Pons (tissue), 1 donor: ENCODE data around the gene CIB1.
"Not testable (repeated sequence)": the region's sequence is repeated elsewhere in the genome, so short reads cannot be mapped to it uniquely, and the experiment has no call there.

Experiments used
- DNase-seq: peaks from one replicate; pipeline ENCODE4 v3.0.0-alpha.2; 2016; ENCODE audit warnings: low spot score

The CIB1 gene

DNA sequence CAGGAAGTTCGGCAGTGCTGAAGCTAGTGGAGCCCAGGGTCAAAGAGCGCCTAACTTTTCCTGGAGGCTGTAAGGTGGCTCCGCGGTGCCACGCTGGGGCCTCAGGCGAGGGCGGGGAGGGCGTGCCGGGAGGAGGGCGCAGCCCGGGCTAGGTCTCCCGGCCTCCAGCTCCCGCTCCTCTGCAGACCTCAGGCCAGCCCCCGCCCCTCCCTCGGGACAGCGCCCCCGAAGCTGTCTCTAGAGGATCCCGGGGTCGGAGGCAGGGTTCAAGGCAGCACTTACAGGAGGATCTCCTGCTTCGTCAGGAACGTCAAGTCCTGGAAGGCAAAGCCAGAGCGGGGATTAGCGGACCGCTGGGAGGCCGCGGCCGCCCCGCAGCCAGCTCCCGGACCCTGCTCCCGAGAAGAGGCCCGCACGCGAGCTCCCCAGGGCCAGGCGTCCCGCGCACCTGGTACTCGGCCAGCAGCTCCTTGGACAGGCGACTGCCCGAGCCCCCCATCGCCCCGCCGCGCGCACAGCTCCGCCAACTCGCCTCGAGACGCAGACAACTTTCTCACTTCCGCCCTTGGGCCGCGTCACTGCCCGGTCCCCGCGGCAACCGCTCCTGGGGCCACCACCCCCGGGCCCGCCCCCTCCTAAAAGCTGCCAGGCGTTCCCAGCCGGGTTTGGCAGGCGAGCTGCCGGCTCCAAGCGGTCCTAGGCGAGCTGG lies at the start of gene CIB1:
Gene CIB1, minus strand, starts transcription at position 555 of the 709 bp plus-strand sequence. Its CDS starts 56 bp downstream, at position 499.
- peak; percentile 98 for DNase-seq

DNA sequence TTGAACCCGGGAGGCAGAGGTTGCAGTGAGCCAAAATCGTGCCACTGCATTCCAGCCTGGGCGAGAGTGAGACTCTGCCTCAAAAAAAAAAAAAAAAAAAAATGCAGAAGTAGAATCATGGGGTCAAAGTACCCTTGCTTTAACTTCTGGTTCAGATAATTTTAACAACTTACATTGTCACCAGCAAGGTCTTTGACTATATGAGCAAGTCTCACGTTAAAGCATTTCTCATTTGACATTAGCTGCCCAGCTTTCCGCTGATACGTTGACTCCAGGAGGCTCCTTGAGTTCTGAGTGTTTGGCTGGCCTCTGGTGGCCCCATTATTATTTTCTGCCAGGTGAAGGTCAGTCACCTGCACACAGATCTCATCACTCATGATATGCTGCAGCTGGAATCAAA lies 47.9 kb upstream of the CIB1 start:
- DNase-seq = not testable (repeated sequence)

DNA sequence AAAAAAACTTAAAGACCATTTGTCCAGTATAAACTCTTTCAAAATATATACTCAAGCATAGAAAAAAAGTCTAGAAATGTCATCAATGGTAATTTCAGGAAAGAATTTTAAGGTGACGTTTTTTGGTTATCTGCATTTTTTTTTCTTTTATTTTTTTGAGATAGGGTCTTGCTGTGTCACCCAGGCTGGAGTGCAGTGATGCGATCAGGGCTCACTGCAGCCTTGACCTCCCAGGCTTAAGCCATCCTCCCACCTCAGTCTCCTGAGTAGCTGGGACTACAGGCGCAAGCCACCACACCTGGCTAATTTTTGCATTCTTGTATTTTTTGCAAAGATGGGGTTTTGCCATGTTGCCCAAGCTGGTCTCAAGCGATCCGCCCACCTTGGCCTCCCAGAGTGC lies 47.0 kb upstream of the CIB1 start:
- not testable (repeated sequence) for DNase-seq

DNA sequence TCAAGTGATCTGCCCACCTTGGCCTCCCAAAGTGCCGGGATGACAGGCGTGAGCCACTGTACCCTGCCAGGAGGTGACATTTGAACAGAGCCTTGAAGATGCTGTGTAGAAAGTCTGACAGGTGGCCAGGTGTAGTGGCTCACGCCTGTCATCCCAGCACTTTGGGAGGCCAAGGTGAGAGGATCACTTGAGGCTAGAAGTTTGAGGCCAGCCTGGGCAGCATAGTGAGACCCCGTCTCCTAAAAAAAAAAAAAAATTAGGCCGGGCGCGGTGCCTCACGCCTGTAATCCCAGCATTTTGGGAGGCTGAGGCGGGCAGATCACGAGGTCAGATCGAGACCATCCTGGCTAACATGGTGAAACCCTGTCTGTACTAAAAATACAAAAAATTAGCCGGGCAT lies 44.7 kb upstream of the CIB1 start:
- DNase-seq = not testable (repeated sequence)

DNA sequence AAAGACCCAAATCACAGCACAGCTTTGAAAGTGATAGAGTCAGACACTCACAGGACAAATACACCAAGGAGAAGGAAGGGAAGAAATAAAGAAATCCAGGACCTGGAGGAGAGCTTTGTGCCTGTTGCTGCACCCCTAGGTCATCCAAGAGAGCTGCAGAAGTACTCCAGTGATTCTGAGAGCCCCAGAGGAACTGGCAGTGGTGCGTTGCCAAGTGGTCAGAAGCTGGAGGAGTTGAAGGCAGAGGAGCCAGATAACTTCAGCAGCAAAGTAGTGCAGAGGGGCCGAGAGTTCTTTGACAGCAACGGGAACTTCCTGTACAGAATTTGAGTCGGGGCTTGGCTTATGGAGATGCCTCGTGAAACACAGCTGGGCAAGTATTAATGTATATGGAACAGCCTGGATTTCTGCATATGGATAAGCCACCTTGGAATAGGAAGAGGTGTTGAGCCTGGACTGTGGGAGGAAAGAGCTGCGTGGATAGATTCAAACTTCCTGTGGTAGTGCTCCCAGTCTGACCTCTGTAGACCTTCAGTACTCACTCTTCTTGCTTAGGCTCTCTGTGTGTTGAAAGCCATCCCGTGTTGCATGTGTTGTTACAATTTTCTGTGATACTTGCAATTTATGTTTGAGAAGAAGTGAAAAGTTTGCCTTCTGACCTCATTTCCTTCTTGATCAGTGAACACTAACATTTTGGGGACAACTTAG lies 37.9 kb upstream of the CIB1 start:
- DNase-seq = no peak

DNA sequence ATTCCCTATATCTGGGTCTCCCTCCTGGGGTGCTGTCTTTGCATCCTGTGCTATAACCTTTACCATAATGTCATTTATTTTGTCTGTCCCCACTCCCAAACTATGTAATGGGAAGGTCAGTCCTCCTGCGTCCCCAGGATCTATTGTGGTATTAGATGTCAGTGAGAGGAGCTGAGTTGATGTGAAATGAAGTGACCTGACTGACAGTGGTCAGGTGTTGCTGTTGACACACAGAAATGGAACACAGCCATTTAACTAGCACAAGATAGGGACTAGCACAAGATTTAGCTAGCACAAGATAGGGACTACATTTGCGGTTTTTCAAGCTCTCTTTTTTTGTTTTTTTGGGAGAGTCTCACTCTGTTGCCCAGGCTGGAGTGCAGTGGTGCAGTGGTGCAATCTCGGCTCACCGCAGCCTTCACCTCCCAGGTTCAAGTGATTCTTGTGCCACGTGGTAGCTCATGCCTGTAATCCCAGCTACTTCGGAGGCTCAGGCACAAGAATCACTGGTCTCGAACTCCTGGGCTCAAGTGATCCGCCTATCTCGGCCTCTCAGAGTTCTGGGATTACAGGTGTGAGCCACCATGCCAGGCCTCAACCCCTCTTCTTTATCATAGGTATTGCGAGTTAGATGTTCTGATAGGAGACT lies 36.9 kb upstream of the CIB1 start:
- DNase-seq = no peak

DNA sequence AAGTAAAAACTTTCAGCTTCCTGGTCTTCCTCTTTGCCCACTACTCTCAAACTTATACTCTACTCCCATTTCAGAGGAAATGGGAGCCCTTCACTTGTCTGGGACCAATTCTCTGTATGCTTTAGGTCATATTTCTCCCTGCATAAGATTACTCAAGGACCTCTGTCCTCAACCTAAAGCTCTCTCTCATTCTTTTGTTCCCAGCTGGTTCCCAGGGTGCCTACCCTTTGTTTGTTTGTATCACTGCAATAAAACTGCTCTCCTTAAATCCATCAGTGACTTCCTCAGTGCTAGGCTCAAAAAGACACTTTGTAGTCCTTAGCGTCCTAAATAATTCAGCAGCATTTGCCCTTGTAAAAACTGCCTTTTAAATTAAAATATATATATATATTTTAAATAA lies 34.7 kb upstream of the CIB1 start:
- no peak for DNase-seq

DNA sequence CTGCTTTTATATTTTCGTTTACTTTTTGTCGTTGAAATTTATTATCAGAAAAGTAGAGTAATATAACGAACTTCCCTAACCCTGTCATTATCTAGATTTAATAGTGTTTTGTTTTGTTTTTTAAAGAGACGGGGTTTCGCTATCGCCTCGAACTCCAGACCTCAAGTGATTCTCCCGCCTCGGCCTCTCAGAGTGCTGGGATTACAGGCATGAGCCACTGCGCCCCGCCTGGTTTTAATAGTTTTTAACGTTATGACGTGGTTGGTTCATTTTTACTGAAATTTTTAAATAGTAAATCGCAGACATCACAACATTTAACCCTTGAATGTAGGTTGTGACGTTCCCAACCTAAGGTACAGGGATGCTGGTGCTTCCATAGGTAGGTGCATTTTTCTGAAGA lies 32.7 kb upstream of the CIB1 start:
- no peak for DNase-seq

DNA sequence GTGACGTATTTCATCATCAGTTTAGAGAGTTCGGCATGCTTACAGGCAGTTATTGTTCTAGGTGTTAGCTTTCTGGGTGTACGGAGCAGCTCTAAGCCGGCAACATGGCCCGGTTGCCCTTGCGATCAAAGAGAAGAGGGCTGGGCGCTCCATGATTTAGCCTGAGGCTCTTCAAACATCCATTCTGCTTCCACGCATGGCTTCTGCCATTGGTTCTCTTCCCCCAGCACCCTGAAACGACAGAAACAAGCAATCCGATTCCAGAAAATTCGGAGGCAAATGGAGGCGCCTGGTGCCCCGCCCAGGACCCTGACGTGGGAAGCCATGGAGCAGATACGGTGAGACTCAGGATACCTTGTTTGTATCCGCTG lies 32.3 kb upstream of the CIB1 start:
- DNase-seq = peak; percentile 68

DNA sequence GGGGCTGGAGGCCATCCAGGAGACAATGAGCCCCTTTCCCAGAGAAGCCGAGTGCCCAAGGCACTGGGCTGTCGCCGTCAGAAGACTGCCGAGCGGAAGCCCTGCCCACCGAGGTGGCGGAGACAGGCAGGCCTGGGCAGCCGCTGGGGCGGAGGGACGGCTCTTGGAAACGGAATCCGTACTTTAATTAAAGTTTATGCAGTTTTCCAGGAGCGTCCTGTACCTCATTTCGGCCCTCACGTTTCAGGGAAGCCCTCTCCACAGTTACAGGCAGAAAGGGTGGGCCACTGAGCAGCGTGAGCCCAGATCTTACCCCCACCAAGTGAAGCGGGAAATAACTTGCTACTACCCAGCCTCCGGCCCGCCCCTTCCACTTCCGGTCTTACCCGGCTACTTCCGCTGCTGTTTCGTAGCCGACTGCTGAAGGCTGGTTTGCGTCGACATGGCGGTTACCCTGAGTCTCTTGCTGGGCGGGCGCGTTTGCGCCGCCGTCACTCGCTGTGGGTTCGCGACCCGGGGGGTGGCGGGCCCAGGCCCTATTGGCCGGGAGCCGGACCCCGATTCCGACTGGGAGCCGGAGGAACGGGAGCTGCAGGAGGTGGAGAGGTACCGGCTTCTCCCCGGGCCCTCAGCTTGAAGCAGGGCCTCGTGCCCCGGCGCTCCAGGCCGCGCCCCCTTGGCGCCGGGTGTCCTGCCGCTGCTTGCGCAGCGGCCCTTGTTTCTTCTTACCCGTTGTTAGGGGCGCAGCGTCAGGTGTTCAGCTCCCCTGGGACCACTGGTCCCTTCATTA lies 31.7 kb upstream of the CIB1 start, which contains the start of gene NGRN:
Gene NGRN, plus strand, starts transcription at position 402 of the 790 bp plus-strand sequence. Its CDS starts 41 bp downstream, at position 443.
- peak; percentile 95 for DNase-seq

DNA sequence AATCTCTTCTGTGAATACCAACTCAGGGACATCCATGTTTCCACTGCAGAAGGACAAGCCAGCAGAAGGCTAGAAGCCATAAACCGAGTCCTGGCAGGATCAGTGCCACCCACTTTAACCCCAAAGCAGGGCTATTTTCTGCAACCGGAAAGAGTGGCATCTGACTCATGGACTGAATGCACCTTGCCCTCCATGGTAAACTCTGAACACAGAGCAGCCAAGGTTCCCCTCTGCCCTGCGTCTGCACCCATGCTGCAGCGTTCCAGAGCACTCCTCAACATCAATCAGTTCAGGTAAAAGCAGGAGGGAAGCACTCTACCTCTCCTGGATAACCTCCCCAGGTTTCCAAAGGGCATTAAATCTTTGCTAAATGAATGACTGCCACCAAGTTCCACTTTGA lies 30.9 kb upstream of the CIB1 start:
- no peak for DNase-seq

DNA sequence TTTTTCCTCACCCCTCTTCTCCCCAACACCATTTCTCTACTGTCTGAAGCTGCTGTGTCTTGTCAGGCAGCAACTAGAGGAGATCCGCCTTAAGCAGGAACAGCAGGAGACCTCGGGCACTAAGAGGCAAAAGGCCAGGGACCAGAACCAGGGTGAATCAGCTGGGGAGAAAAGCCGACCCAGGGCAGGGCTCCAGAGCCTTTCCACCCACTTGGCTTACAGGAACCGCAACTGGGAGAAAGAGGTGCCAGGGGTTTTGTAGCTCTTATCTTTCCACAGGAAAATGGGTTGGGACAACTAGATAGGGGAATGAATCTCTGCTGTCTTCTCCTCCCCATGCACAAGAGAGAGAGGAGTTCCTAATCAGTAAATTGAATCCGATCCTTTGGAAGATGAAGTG lies 28.7 kb upstream of the CIB1 start:
- no peak for DNase-seq

DNA sequence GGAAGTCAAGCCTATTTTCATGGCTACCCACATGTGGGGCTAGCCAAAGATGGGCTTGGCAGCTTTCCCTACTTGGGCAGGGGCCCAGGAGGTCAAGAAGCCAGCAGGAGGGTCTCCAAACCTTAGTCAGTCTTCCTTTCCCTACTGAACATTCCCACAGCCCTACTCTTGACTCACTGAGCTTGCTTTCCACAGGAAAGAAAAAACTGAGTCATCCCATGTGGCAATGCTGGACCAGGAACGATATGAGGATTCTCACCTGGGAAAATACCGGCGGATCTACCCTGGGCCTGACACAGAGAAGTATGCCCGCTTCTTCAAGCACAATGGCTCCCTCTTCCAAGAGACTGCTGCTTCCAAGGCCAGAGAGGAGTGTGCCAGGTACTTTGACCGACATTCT lies 28.1 kb upstream of the CIB1 start:
- DNase-seq = no peak

DNA sequence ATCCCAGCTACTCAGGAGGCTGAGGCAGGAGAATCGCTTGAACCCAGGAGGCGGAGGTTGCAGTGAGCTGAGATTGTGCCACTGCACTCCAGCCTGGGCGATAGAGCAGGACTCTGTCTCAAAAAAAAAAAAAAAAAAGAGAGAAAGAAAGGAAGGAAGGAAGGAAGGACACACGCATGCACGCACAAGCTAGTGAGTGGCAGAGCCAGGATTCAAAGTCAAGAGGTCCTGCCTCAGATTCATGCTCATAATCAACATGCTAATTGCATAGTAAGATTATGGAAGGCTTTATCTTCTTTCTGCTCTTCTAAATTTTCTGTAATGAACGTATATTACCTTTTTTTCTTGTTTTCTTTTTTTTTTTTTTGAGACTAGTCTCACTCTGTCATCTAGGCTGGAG lies 27.0 kb upstream of the CIB1 start:
- DNase-seq = not testable (repeated sequence)

DNA sequence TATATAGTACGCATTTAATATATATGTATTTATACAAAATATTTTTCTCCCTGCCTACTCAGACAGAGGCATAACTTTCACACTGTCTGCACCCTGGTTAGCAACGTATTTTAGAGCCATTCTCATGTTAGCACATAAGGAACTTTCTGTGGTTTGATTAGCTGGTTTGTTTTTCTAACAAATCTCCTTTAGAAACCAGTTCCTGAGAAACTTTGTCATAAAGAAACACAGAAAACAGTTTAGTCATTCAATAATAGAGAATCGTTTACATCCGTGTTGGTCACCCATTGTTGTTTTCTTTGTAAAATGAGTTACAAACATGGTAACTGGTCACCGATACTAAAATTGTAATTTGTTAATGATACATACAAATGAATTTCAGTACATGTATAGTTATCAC lies 25.8 kb upstream of the CIB1 start:
- no peak for DNase-seq

DNA sequence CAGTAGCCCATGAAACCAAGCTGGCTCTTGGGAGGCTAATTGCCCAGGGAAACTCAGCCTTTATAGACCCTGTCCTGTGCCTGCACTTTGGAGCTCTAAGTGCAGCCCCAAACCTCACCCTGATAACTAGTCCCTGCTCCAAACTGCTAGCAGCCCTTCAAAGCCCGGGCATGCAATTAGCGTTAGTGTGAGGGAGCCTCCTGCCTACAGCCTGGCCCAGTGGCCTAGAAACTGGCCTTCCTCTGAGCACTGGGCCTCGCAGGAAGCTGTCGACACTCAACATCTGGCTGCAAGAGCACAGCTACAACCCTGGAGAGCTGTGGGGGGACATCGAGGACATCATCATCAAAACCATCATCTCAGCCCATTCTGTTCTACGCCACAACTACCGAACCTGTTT lies 24.0 kb upstream of the CIB1 start:
- no peak for DNase-seq

DNA sequence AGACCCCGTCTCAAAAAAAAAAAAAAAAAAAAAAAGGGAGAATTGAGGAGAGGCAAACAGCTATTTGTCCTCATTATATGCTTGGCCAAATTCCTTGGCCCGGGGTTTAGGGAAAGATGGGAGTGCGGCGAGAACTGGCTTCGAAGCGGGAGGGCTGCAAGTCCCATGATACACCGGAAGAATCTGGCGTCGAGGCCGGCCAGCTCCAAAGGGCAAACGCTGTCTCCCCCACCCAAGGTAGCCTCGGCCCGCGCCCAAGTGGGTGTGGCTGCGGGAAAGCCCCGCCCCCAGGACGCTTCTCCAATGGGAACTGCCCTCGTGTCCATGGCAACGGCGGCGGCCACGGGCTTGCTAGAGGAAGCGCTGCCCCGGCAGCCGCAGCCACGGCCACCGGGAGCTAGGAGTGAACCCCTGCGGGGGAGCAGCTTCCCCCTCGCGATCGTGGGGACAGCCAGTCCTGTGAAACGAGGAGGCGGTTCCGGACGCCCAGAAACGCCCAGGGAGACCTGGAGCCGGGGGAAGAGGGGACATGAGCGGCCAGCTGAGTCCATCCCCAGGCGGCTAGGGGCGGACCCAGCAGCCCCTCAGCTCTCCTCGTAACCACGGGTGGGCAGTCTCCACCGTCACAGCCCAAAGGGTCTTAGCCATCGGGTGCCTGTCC lies 15.6 kb upstream of the CIB1 start, which contains the start of gene TTLL13:
Gene TTLL13, plus strand, starts transcription at position 354 of the 661 bp plus-strand sequence. CDS start 1,075 bp downstream, outside the sequence.
- DNase-seq = peak; percentile 73

DNA sequence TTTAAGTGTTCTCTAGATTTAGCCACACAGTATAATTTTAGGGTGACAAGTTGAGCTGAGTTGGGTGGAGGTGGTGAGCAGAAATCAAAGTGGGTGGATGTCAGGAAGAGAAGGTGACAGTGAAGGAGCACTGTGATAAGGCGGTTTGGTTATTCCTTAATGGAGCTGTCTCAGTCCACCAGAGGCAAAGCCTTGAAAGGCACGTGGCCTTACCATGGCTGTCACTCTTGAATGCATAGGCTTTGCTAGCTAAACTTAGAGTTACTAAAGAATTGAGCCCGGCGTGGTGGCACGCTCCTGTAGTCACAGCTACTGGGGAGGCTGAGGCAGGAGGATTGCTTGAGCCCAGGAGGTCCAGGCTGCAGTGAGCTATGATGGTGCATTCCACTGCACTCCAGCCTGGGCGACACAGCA lies 15.1 kb upstream of the CIB1 start:
- DNase-seq = no peak

DNA sequence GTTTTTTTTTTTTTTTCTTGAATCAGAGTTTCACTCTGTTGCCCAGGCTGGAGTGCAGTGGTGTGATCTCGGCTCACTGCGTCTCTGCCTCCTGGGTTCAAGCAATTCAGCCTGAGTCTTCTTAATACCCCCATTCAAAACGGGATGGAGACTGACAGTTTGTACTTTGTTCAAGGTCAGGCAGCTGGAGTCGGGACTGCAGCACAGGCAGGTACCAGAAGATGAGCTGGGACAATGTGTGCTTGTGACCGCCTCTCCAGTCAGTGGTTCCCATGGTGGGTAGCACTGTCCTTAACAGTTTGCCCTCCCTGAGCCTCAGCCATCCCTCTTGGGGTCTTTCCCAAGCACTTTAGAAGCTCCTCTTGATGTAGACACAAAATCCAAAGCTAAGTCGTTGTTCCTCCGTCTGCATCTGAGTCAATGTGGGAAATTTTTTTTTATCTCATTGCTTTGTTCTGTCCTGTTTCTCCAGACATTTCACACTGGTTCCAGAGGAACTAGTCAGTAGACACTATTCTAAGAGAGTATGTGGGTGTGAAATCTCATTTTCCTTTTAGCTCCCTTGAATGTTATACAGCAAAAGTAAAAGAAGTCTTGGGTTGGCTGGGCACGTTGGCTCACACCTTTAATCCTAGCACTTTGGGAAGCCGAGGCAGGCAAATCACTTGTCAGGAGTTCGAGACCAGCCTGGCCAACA lies 10.3 kb upstream of the CIB1 start:
- DNase-seq = no peak

DNA sequence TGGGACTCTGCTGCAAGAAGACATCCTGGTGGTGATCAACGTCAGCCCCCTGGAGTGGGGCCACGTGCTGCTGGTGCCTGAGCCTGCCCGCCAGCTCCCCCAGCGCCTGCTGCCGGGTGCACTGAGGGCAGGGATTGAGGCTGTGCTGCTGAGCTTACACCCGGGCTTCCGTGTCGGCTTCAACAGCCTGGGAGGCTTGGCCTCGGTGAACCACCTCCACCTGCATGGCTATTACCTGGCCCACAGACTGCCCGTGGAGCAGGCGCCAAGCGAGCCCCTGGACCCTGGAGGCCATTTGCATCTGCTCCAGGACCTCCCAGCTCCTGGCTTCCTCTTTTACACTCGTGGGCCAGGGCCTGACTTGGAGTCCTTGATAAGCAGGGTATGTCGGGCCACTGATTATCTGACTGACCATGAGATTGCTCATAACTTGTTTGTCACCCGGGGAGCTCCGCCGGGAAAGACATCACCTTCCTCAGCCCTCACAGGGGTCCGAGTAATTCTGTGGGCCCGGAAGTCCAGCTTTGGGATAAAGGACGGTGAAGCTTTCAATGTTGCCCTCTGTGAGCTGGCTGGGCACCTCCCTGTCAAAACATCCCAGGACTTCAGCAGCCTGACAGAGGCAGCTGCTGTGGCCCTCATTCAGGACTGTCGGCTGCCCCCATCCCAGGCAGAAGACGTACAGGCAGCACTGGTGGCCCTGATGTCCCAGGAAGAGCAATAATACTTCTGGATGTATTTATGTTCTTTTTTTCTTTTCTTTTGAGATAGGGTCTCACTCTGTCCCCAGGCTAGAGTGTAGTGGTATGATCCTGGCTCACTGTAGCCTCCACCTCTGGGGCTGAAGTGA lies 7.8 kb upstream of the CIB1 start:
- DNase-seq = no peak
